DMS 273 (cell line): Measurements from ENCODE around the gene CHST3.
"Not testable (repeated sequence)": the region's sequence is repeated elsewhere in the genome, so short reads cannot be mapped to it uniquely, and the experiment has no call there.

Experiments used
- DNase-seq: peaks from one replicate; lab custom pipeline; 2025; ENCODE audit not compliant: unreplicated experiment; lab: John Stamatoyannopoulos, UW

CHST3 gene

DNA sequence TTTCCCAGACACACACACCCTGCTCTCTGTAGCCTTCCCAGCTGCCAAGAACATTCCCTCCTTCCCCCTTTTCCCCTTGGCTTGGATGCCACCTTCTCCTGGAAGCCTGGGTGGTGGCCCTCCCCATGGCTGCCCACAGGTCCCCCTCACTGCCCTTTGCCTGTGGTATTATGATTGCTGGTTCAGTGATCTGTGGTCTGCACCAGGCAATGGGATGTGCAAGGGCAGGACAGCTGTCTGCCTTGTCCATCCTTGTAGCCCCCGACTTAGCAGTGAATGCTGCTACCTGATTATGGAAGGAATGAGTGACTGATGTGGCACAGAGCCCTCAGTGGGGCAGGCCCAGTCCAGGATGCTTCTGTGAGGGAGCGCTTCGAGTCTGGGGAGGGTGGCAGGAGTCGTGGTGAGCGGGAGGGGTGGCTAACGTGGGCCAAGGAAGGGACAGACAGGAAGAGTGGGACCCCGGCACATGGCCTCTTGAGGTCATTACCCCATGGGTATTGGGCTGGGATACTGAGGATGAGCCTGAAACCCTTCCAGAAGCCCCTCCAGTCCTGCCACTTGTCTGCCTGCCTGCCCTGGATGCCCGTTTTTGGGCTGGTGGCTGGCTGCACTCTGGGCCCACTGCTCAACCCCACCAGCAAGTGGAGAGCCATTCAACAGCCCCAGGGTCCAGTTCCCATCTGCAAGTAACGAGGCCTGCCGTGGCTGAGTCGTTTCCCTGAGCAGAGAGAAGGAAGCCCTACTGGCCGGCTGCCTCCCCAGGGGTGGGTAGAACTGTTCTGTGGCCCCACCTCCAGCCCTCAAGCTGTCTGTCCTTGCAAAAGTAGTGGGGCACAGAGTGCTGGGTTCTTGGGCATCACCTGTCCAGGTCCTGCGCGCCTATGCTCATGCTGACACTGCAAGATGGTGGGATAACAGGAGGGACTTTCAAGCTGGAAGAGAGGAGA lies 8.8 kb downstream of the CHST3 start:
- no peak for DNase-seq

DNA sequence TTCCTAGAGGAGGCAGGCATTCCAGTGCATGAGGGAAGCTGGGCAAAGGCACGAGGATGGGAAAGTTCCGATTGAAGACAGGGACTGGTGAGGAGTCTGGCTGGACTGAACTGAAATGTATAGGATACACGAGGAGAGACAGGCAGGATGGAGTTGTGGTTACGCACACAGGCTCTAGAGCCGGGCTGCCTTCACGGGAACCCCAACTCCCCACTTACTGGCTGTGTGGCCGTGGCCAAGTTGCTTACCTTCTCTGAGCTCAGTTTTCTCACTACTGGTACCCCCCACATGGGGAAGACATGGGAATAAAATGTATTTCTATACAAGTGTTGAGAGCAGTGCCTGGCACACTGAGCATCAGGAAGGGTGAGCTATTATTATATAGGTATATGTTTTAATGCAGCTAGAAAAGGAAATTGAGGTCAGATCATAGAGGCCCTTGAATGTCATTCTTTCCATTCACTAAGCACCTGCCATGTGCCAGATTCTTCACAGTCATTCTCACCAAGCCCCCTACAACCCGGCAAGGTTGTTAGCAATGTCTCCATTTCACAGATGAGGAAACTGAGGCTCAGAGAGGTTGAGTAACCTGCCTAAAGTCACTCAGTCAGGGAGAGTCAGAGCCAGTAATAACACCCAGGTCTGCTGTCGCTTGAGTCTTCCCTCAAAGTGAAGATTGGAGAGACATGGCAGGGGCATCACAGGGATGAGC lies 9.7 kb downstream of the CHST3 start:
- DNase-seq: no peak

DNA sequence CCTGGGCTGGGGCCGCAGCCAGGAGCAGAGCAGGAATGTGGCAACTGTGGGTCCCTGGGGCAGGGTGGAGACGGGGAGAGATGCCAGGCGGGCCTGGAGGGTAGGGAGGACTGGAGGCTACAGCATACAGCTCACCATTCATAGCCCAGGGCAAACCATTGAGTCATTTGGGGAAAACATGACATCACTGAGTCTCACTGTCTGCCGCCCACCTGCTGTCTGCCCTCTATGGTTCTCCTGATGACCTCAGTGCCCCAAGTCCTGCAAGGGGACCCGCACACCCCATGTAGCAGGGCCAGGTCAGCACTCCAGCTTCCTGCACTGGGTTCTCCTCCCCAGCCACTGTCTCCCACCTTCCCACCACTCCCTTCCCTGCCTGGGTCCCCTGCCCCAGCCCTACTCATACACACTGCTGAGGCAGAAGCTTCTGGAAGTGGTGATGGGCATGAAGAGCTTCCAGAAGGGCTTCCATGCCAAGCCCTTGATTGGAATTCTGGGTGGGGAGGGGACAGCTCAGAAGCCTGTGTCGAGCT lies 10.4 kb downstream of the CHST3 start:
- DNase-seq: peak; percentile 39

DNA sequence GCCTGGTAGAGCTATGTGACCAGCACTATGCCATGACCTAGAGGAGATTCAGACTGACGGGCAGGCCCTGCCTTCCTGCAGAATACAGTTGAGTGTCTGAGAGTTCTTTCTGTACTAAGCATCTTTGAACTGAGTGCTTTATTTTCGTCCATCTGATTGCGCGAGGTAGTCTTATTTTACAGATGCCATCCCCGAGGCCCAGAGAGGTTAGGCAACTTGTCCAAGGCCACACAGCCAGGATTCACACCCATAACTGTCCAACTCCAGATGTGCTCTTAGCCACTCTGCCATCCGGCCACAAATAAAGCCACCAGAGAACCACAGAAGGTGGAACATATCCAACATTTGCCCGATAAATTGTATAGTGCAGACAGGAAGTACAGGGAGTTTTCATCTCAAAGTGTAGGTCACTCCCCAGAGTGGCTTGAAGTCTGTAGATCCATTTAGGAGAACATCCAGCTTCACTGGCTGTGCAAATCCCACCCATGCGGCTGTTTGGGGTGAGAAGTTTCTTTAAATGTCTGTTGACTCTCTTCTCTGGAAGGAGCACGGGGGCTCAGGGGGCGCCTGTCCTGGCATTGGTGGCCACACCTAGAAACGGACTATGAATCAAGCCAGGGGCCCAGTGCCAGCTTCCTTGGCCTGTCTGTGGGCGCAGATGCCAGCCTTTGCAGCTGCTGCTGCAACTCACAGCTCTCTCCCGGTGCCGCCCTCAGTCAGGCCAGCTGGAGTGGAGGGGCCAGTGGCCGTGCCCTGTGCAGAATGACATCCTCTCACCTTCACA lies 11.1 kb downstream of the CHST3 start:
- DNase-seq: peak; percentile 84

DNA sequence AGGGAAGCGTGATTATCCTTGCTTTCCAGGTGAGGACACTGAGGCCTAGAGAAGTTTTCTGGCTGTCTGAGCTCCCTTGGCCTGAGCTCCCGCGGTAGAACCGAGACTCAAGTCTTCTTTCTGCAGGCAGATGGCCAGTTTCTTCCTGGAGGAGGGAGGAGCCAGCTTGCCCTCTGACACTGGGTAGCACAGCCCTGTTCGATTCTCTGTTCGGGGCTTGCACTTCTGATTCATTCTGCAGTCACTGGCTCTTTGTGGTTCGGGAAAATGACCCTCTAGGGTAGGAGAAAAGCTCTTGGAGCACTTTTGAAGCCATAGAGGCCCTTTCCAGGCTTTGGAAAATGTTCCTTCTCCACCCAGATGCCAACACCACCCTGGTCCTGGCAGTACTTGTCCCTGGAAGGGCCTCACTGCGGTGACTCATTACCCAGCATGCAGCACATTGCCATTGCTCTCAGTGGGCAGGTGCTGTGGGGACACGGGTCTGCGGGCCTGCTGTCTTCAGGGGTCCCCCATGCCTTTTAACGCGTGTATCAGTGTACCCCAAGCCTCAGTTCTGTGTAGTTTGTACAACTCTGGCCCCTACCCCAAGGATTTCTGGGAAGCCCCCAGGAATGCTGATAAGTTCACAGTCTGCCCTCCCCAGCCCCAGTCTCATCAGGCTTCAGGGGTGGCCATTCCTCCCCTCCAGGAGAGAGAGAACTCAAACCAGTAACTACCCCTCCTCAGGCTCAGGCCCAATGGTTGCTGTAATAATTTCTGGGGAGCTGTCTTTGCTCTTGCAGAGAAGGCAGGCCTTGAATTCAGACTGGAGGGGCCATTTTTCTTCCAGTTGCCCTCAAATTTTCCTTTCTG lies 11.9 kb downstream of the CHST3 start:
- DNase-seq: peak; percentile 84

DNA sequence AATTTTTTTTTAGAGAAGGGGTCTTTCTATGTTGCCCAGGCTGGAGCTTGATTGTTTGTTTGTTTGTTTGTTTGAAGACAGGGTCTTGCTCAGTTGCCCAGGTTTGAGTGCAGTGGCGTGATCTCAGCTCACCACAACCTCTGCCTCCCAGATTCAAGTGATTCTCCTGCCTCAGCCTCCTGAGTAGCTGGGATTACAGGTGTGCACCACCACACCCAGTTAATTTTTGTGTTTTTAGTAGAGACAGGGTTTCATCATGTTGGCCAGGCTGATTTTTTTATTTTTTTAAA lies 13.4 kb downstream of the CHST3 start:
- not testable (repeated sequence) for DNase-seq

DNA sequence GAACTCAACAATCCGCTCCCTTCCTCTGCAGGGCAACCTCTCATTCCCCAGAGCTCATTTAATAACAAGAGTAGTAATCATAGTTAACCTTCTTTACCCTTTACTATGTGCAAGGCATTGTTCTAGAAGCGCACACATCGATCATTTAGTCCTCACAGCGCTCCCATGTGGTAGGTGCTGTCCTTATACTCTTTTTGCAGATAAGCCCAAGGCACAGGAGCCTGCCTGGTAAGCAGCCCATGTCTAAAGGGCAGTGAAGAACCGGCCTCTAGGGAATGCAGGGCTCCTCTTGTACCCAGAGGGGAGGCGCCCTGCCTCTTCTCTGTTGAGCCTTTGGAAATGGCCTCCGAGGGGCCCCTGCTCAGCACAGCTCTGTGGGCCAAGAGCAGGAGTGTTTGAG lies 14.3 kb downstream of the CHST3 start:
- no peak for DNase-seq

DNA sequence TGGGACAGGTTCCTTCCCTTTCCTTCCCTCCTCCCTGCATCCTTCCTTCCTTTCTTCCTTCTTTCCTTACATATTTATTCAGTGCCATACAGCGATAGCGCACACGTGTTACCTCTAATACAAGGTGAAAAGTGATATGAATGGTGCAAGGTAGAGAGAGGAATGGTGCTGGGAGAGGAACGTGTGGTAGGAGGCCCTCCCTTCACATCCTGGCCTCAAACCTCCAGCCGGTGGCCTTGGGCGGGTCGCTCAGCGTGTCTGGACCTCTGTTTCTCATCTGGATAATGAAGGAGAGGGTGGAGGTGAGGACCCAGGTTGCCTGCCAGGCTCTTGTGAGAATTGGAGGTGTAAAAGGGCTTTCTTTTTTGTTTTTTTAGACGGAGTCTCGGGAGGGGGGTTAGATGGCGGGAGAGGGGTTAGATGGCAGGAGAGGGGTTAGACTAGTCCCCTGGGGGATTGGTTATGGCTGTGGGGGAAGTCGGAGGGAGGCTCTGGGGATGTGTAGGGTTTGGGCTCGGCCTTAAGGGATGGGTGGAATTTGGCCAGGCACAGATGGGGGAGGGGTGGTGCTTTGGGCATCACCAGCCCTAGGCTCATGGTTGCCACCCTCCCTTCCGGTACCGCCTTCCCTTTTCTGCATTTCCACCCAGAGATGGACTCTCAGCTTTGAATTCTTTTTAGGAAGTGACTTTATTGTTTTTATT lies 14.9 kb downstream of the CHST3 start:
- DNase-seq: no peak

DNA sequence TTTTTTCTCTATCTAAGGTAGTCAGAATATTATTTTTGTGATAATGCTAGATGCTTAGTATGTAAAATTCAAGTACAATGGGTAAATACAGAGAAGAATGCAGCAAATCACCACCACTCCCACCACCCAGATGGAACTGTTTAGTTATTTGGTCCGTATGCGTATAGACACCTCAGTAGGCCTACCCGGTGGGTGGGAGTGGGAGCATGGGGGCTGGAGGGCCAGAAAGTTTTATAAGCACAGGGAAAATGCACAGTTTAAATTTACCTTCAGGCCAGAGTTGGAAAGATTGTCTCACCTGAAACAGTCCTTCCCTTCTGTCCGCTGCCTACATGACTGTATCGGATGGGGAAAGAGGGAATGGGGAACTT lies 15.5 kb downstream of the CHST3 start:
- no peak for DNase-seq

DNA sequence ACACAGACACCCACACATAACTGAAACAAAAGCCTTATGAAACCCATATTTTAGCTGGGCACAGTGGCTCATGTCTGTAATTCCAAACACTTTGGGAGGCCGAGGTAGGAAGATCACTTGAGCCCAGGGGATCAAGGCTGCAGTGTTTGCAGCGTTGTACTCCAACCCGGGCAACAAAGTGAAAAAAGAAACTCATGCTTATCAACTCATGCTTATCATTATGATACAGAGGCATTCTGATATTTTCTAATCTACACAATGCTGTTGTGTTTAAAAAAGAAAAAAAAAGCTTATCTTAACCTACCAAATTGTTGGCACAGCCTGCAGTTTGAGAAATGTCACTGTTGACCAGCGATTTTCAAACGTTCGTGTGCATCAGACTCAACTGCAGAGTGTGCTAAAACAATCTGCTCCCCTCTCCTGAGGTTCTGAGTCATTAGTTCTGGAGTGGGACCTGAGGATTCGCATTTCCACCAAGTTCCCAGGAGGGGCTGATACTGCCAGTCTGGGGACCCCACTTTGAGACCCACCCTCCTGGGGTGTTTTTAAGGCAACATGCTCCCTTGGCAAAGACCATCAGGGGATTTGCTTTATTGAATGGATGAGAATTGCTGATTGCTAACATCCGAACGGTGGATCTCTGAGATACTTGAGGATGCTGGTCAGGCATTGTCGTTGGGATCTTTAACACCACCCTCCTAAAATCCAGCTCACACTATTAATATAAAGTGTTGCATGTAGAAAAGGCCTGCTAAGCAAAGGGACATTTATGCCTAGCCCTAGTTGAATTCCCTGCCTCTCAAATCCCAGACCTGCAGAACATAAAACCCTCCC lies 16.2 kb downstream of the CHST3 start:
- no peak for DNase-seq

DNA sequence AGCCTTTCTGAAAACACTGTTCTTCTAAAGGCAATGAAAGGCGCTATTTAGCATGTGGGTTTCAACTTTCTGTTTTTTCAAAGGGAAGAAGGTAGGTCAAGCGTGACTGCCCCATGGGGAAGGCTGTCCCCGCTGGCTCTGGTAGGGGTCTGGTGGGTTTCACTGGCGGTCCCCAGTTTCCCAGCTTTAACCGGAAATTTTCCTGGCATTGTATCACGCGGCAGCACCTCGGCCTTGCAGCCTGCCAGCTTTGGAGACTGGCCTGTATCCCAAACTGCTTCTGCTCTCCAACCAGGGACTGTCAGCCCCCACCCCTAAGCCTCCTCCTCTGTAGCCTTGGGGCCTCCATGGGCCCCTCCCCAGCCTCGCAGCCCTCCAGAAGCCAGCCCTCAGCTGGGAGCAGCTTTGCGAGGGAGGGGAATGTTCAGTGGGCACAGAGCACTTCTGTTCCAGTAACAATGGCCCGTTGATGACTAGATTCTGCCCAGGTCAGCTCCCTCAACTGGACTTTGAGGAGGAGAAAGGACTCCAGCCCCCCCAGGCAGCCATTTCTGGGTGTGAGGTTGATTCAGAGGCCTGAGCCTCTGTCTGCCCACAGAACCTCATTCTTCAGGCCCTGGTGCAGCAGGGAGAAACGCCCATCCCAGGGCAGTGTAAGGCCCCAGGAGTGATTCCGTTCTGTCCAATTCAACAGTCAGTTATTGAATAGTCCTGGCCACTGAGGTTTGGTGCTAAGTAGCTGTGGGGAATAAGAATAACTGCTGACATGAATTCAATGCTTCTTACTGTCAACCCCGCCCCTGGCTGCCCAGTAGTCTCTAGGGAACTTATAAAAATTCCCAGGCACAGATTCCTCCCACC lies 17.1 kb downstream of the CHST3 start:
- DNase-seq: no peak

DNA sequence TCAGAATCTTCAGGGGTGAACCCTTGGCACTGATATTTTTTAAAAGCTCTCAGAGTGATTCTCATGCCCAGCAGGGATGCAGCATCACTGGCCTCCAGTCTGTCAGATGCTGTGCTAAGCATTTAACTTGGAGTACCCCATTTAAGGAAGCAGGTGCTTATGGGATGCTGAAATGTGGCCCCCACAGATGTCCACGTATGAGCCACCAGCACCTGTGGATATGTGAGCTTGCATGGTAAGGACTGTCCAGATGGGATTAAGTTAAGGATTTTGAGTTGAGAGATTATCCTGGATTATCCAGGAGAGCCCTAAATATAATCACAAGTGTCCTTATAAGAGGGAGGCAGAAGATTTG lies 17.7 kb downstream of the CHST3 start:
- DNase-seq: no peak

DNA sequence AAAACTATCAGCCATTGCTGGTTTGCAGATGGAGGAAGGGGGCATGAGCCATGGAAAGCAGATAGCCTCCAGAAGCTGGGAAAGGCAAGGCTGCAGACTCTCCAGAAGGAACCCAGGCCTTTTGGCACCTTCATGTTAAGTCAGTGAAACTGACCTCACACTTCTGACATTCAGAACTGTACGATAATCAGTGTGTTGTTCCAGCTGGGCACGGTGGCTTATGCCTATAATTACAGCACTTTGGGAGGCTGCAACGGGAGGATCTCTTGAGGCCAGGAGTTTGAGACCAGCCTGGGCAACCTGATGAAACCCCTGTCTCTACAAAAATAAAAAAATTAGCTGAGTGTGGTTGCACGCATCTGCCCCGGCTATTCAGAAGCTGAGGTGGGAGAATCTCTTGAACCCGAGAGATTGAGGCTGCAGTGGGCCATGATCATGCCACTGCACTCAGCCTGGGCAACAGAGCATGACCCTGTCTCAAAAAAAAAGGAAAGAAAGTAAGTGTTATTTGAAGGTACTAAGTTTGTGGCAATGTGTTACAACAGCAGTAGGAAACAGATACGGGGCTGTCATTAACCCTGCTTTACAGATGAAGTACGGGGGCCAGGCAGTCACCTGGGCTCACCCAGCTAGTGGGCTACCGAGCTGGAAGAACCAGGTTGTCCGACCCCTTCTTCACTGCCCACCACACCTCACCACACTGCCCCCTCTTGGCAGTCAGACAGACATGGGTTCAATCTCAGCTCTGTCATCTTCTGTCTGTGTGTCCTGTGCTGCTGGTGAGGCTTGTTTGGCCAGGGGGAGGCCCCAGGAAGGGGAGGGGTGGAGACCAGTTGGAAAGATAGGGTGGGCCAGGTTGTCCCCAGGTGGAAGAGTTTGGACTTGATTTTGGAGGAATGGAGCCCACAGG lies 18.3 kb downstream of the CHST3 start:
- no peak for DNase-seq

DNA sequence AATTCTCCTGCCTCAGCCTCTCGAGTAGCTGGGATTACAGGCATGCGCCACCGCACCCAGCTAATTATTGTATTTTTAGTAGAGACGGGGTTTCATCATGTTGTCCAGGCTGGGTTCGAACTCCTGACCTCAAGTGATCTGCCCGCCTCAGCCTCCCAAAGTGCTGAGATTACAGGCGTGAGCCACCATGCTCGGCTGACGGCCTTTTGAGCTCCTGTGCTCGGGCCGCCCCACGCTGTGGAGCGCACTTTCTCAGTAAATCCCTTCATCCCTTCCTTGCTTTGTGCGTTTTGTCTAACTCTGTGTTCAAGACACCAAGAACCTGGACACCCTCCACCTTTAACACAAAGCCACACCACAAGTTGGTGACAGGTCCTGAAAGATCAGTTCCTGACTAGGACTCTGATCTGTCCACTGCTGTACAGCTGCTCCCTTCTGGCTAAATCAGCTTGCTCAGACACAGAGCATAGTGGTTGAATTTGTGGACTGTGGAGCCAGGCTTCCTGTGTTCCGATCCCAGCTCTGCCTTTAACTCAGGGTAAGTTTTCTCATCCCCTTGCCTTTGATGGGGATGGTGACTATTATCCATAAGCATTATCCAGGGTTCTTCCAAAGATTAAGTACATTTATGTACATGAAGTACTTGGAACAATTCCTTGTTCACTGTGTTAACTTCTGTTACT lies 20.1 kb downstream of the CHST3 start:
- DNase-seq: no peak

DNA sequence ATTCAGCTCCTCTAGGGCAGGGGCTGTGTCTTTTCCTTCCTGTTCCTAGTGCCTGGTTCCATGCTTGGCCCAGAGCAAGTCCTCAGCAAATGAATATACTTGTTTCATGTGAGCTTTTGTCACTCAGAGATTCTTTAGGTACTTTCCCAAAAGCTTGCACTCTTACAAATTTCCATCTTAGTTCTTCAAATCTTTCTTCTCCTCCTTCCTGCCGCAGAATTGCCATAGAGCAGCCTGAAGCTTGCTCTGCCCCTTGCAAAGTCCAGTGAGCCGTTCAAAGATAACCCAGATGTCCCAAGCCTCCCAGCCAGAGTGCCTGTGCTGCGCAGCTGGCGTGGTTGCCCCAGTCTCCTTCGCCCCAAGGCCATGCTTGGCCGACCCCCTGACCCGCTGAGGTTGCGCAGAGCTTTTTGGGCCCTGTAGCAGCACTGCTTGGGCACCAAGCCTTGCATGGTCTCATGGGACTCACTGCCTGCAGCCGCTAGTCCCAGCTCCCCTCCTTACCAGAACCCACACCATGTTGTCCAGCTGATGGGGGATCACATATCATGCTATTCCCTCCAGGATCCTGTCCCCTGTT lies 20.7 kb downstream of the CHST3 start:
- no peak for DNase-seq

DNA sequence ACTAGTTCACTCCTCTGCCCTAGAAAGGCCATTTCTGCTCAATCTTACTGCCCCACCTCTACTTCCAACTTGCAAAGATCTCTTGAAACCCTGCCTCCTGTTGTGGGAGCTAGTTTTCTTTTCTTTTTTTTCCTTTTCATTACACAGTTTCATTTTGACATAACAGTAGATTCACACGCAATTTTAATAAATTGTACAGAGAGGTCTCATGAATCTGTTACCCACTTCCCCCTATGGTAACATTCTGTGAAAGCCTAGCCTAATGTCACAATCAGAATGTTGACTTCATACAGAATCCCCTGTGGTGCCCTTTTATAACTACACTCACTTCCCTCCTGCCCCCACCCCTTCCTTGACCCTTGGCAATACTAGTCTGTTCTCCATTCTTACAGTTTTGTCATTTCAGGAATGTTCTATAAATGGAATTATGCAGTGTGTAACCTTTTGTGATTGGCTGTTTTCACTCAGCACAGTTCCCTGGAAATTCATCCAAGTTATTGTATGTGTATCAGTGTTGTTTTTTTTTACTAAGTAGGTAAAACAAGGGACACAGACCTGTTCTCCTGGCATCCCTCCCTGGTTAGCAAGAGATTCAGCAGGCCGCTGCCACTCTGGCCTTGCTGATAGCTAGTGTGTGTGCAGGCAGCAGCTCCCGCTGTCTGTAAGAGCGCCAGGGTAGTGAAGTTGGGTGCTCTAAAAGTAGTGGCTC lies 21.5 kb downstream of the CHST3 start:
- DNase-seq: no peak
